Fibroblast of skin of right biceps (primary cell): ENCODE data around the gene GON7.
A peak's percentile ranks its signal among the peaks of the same experiment; 100 is the strongest.
"Not testable (repeated sequence)": the region's sequence is repeated elsewhere in the genome, so short reads cannot be mapped to it uniquely, and the experiment has no call there.

Source experiments
- DNase-seq: peaks from one replicate; pipeline ENCODE4 v3.0.0-alpha.2; 2013

GON7 gene

GRCh38 chr14:93199031-93199430 lies 7.8 kb downstream of the GON7 start:
- no peak for DNase-seq

- no peak for DNase-seq
These were observed 11.4 kb downstream of the GON7 start for GRCh38 chr14:93195316-93195999.

GRCh38 chr14:93186956-93187355 lies 19.9 kb downstream of the GON7 start:
- no peak for DNase-seq

- DNase-seq = no peak
These were observed 20.4 kb downstream of the GON7 start for GRCh38 chr14:93186466-93186865.

GRCh38 chr14:93185349-93185720 lies 21.5 kb downstream of the GON7 start:
- DNase-seq = no peak

- DNase-seq = peak; percentile 82
These were observed 22.2 kb downstream of the GON7 start, which contains the start of the genes LYSET and MOAP1 for GRCh38 chr14:93184391-93185348. LYSET (plus strand) TSS chr14:93185317; CDS start chr14:93185406, 89 bp downstream. MOAP1 (minus strand) TSS chr14:93184897; CDS start chr14:93184242, 655 bp downstream.

GRCh38 chr14:93183596-93184317 lies 23.1 kb downstream of the GON7 start:
- no peak for DNase-seq

GRCh38 chr14:93175492-93175891 lies 31.4 kb downstream of the GON7 start:
- no peak for DNase-seq

- not testable (repeated sequence) for DNase-seq
These were observed 32.1 kb downstream of the GON7 start for GRCh38 chr14:93174731-93175130.

GRCh38 chr14:93173943-93174395 lies 32.9 kb downstream of the GON7 start:
- no peak for DNase-seq

GRCh38 chr14:93171376-93171775 lies 35.5 kb downstream of the GON7 start:
- DNase-seq = no peak

- DNase-seq = not testable (repeated sequence)
These were observed 36.7 kb downstream of the GON7 start for GRCh38 chr14:93170141-93170540.

- not testable (repeated sequence) for DNase-seq
These were observed 37.2 kb downstream of the GON7 start for GRCh38 chr14:93169619-93170018.

GRCh38 chr14:93168610-93169009 lies 38.3 kb downstream of the GON7 start:
- not testable (repeated sequence) for DNase-seq

GRCh38 chr14:93165271-93166265 lies 41.3 kb downstream of the GON7 start:
- DNase-seq = not testable (repeated sequence)

GRCh38 chr14:93163564-93163963 lies 43.3 kb downstream of the GON7 start:
- DNase-seq = no peak

GRCh38 chr14:93161411-93161940 lies 45.4 kb downstream of the GON7 start:
- DNase-seq = no peak

- DNase-seq = no peak
These were observed 46.5 kb downstream of the GON7 start for GRCh38 chr14:93160353-93160801.

GRCh38 chr14:93159625-93160352 lies 47.1 kb downstream of the GON7 start:
- DNase-seq = not testable (repeated sequence)

GRCh38 chr14:93158349-93158748 lies 48.5 kb downstream of the GON7 start:
- not testable (repeated sequence) for DNase-seq
